Measurements from ENCODE around the gene CACNA1F.

The CACNA1F gene

DNA sequence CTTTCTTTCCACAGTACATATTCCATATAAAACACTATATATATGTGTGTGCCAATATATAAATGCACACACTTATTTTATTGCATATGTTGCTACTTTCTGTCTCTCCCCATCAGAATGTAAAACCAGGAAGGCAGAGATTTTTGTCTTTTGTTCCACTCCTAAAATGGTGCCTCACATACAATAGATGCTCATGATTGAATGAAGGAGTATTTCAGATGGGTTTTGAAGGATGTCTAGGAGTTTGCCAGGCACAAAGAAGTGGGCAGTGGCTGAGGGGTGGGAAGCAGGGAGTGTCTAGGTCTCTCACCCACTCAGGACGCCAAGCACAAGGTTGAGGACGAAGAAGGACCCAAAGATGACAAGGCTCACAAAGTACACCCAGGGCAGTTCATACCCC is 5.4 kb downstream of the CACNA1F start:
- no peak for DNase-seq (ENCODE audit: low read depth)

DNA sequence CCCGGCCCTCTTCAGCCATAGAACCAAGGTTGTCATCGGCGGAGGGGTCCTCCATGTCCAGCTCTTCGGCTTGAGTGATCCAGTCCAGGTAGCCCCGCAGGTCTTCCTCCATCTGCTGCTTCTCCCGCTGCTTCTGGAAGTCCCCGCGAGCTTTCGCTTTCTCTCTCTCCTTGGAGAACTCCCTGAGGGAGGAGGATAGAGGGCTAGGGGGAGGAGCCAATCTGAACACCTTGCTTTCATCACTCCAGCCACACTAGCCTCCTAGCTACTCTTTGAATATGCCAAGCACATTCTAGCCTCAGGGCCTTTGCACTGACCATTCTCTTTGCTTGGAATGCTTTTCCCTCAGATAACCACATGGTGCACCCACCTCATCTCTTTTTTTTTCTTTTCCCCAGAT is 6.2 kb downstream of the CACNA1F start:
- DNase-seq (ENCODE audit: low read depth) = no peak

DNA sequence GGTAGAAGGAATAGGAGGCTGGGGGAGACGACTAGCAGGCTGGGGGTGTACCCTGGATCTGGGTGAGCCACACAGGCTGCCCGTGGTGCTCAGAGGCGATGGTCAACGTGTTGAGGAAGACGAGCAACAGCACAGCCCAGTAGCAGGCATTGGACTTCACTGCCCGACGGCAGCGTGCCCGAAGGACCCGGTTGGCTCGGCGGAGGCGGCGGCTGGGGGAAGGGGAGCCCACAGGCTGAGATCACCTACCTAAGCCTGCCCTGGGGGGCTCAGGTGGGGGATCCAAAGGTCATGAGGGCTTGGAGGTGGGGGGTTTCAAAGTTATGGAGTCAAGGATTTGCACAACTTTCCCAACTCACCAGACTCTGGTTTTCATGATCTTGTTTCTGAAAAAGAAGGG is 7.3 kb downstream of the CACNA1F start:
- no peak for DNase-seq (ENCODE audit: low read depth)

DNA sequence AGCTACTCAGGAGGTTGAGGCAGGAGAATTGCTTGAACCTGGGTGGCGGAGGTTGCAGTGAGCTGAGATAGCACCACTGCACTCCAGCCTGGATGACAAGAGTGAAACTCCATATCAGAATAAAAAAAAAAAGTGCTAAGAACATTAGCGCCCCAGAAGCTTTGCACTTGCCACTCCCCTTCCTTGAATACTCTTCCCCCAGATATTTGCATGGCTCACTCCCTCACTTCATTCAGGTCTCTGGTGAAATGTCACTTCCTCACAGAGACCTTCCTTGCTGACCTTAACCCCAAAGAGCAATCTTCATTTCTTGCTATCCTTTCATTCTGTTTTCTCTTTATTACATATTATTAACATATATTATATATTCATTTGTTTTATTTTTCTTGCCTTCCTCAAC is 11.3 kb downstream of the CACNA1F start:
- no peak for DNase-seq (ENCODE audit: low read depth)

DNA sequence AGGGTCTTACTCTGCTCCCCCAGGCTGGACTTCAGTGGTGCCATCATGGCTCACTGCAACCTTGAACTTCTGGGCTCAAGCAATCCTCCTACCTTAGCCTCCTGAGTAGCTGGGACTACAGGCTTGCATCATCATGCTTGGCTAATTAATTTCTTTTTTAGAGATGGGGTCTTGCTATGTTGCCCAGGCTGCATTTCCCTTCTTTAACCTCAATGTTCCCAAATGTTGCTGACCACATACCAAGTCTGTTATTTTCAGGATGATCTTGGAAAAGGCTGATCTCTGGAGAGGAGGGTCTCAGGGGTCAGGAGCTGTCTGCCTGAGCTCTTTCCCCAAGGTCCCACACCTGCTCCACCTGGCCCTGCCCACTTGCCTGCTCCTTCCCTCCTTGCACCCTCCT is 13.0 kb downstream of the CACNA1F start:
- DNase-seq (ENCODE audit: low read depth) = no peak

DNA sequence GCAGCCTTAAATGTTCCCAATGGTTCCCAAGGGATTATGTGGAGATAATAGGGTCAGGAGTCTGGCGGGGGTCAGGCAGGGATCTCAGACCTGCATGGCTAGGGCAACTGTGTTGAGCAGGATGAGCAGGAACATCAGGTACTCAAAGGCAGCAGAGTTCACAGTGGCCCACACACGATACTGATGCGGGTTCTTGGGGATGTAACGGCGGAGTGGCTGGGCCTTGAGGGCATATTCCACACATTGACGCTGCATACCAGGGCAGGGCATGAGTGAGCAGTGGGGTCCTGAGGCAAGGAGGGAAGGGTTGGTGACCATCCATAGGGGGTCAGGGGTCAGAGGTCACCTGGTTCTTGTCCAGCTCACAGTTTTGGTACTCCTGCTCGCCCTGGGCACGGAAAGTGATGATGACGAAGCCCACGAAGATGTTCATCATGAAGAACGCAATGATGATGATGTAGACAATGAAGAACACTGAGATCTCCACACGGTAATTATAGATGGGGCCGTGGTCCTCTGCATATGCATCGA is 18.1 kb downstream of the CACNA1F start:
- no peak for DNase-seq (ENCODE audit: low read depth)

DNA sequence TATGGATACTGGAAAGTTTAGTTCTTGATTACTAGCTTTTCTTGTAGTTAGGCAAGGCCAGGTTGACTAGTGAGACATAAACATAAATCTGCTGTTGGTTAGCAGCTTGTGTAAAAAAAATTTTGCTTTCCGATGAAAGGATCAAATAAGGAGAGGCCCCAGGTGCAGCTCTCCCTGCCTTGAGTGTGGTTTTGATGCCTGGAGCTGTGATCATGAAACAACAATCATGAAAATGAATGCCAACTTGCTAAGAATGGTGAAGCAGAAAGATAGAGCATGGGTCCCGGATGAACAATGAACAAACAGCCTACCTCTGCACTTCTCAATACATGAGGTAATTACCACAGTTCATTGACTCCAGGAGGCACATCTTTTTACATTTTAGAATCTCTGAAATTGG is 18.7 kb downstream of the CACNA1F start:
- no peak for DNase-seq (ENCODE audit: low read depth)

DNA sequence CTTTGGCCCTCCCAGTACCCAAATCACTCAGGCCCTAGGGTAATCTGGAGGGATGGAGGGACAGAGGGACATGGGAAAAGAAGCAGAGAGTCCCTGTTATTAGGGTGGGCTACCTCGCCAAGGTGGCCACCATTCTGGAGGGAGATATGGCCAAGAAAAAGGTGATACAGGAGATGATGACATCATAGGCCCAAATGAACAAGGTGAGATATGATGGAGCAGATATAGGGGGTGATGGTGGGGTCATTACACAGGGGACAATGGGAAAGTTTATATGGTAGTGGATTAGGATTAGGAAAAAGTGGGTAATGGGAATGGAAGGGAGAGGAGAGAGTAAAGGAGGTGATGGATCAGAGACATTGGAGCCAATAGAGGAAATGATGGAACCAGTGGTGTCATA is 20.3 kb downstream of the CACNA1F start:
- no peak for DNase-seq (ENCODE audit: low read depth)

DNA sequence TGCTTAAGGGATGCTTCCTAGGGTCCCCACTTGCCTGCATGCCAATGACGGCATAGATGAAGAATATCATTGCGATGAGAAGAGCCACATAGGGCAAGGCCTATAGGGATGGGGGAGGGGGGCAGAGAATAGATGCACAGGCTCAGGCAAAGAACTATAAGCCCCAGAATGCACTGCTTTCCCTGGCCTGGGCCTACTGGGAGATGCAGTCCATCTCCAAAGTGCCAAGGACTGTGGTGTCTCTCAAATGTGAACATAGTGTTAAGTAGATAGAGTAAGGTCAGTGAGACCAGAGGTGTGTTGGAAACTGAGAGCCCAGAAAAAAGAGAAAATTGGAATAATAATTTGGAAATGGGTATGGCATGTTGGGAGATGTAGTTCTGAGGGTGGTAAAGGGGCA is 20.9 kb downstream of the CACNA1F start:
- DNase-seq (ENCODE audit: low read depth) = no peak

DNA sequence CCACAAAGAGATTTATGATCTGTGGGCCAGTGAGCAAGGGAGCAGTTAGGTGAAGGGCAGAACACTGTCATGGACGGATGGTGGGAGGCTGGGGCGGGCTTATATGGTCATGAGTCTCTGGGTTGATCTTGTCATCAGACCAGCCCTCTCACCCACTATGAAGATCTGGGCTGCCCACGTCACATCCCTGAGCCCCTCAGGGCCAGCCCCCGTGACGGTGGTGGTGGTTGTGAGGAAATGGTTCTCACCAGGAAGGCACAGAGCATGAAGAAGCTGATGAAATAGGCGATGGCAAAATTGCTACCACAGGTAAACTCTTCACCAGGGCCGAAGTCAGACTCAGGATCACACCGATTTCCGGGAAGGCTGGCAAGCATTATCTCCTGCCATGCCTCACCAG is 22.1 kb downstream of the CACNA1F start:
- no peak for DNase-seq (ENCODE audit: low read depth)

DNA sequence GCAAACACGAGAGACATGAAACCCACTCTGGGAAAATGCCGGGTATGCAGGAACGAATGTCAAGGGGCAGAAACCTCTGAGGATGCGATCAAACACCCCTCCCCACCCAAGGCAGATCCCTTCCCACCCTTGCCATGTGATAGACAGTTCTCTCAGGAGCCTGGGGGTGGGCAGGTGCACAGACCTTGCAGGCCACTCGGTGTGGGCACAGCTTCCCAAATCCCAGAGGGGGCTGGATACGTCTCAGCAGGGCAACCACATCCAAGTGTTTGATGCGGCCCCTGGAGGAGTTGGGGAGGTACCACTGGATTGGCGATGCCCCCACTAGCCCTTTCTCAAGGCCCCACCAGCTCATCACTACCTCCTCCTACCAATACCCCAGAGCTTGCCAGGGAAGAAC is 22.7 kb downstream of the CACNA1F start:
- DNase-seq (ENCODE audit: low read depth) = no peak

DNA sequence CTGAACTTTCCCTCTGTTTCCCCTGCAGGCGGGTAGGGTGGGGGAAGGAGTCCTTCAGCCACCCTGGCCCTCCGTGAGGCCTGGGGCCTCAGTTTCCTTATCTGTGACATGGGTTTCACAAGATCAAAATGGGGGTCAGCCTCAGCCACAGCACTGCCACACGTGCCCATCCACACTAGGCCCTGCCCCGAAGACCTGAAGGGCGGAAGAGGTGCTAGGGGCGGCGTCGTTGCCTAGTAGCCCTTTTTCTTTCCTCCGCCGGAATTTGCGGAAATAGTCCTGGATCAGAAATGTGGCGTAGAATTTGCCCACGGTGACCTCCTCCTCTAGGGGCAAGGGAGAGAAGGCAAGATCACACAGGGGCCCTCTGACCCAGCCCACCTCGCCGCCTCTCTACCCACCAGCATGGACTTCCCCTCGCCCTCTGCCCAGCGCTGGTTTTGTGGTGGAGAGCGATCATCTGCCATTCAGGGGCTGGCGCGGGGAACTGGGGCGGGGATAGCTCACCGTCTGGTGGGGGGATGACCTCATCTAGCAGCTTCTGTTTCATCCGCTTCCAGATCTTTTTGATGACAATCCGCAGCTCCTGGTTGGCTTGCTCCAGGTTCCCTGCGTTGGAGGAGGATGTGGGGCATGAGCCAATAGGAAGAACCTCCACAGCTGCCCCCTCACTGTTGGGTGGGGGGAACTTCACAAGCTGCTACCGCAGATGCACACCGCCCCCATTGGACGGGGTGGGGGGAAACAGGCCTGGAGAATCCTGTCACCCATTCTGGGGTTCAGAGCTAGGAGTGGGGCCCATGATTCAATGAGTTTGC is 23.5 kb downstream of the CACNA1F start:
- DNase-seq (ENCODE audit: low read depth) = no peak

DNA sequence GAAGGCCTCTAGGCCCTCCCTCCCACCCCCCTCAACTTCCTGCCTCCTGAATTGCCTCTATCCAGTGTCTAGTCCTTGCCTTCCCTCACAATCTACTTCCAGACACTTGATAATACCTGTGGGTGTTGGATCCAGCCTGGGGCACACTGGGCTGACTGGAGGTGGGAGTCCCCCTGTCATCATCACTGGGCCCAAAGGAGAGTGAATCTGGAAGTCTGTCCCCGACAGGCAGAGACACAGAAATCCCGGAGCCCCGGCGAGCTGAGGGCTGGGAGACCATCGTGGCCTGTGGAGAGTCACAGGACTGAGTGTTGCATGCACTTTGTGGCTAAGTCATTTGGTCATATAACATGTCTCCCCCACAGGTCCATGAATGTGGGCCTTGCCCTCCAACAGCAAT is 24.7 kb downstream of the CACNA1F start:
- DNase-seq (ENCODE audit: low read depth) = no peak

DNA sequence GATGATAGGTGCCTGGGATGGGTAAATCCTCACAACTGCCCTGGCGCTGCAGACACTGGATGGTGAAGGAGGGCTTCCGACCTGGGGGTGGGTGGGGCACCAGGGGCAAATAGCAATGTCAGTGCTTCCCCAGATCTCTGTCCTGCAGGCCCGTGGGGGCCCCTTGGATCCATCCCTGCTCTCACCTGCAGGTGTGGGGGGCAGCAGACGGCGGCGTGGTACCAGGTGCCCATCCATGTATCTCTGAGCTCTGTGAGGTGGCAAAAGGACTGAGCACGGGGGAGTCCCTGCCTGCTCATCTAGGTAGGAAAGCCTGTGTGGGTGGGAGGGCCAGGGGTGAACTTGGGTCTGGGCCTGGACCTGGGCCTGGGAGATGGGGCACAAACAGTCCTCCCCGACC is 26.6 kb downstream of the CACNA1F start:
- no peak for DNase-seq (ENCODE audit: low read depth)

DNA sequence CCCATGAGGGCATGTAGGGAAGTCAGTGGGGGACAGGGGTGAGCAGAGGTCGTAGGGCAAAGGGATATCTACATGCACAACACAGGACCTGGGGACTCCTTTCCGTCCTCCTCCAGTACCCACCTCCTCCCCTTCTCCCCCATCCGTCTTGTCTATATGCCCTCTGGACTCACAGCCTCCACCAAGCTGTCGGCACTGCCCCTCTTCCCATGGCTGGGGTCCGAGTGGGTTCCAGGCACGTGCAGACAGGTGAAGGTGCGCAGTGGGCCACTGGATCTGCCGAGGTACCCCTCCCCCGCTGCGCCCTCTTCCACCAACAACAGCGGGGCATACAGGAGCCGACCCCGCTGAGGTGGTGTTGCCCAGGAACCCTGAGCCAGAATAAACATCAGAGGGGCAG is 27.7 kb downstream of the CACNA1F start:
- DNase-seq (ENCODE audit: low read depth) = no peak

DNA sequence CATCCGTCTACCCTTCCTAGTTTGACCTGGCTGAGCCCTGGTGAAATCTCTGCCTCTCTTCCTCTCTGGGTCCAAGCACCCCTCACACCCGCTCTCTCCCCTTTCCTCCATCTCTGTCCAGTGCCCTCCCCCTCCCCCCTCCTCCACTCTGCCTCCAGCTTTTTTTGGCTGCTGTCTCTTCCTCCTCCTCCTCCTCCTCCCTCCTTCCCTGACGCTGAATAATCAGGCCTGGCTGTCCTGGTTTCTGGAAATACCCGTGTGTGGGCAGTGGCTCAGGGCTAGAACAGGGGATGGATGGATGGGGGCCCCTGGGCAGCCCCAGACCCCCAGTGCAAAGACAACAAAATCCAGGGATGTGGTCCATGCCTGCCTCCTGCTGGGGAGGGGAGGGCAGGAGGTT is 28.4 kb downstream of the CACNA1F start:
- DNase-seq (ENCODE audit: low read depth) = no peak

DNA sequence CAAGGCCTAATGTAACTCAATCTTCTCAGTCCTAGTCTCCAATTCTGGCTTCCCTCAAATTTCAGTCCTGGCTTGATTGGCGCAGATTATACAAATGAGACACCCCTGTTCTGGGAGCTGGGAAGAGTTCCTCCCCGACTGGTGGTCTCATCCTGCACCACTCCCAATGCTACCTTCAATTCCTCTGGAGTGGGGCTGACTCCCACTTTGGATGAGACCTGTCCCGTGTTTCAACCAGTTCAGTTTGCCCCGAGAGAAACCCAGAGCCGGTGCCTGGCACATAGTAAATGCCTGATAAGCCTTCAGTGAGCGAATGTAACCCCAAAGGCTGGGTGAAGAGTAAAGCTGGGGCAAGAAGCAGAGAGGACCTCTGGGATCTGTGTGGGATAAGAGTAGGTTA is 29.1 kb downstream of the CACNA1F start:
- DNase-seq (ENCODE audit: low read depth) = no peak

DNA sequence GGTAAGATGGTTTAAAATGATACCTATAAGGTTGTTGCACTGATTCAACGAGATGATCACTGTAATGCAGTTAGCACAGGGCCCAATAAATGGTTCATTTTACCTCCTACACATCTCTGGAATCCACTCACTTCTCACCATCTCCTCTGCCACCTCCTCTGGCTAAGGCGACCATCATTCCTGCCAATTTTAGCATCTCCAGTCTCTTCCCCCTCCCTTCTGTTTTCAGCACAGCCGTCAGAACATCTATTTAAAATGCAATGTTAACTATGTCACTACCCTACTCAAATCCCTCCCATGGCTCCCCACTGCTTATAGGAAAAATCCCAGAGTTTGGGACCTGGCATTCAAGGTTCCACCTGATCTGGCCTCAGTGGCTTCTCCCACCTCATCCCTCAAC is 29.6 kb downstream of the CACNA1F start:
- DNase-seq (ENCODE audit: low read depth) = no peak

DNA sequence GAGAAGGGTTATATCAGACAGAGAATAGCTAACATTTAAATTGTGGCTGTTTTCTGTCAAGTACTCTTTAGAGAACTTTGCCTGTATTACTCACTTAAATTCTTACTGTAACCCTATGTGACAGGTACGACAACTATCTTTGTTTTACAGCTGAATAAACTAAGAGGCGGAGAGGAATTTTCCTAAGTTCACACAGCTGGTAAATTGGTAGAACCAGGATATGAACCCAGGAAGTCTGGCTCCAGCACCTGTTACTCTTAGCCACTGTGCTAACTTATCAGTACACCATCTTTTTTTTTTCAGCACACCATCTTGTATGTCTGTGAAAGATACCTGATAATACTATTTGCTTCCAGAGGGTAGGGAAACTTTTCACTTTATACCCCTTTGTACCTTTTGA is 31.1 kb downstream of the CACNA1F start:
- no peak for DNase-seq (ENCODE audit: low read depth)

DNA sequence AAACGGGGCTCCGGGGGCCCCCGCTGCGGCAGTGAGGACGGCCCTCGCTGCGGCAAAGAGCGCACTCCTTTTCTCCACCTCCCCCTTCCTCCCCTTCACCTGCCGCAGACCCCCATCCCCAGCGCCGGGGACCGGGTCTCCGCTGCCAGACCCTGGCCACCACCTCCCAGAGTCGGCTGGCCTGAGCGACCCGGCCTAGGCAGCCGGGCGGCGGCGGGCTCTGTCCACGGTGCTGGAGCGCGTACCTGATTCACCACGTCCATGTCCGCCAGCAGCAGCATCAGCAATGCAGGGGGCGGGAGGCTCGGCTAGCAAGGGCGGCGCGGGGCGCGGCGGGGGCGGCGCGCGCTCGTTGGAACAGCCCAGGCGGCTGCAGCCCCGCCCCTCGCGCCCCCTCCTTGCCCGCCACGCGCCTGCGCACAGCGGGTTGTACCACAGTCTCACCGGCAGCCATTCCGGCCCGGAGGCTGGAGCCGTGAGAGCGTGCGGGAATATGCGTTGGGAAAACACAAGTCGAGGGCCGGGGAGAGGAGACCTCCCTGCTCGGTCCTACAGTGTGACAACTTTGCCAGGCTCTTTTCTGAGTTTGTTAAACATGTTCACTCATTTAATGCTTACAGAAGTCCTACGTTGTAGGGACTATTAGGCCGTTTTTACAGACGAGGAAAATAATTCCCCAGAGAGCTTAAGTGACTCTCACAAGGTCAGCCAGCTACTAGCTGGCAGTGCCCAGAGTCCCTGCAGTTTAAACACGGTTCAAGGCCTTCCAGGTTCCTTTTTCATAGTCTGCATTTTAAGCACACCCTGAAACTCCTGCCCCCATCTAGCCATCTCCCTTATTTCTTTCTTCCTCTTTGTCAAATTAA is 33.0 kb downstream of the CACNA1F start, which contains the start of gene SYP:
TSS of gene SYP (minus strand) at position 288 of the 866 bp plus-strand sequence. CDS start at position 281, 7 bp downstream.
- DNase-seq (ENCODE audit: low read depth) = peak; percentile 53

DNA sequence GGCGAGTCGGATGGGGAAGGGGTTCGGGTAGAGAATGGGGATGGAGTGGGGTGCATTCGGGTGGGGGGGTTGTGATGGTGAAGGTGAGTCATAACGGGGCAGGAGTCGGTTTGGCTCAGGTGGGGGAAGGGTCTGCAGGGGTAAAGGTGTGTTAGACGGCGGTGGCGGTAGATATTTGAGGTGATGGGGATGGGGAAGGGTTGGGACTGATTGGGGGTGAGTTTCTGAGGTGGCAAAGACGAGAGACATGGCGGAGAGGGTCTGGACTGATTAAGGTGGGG is 33.9 kb downstream of the CACNA1F start:
- no peak for DNase-seq (ENCODE audit: low read depth)

DNA sequence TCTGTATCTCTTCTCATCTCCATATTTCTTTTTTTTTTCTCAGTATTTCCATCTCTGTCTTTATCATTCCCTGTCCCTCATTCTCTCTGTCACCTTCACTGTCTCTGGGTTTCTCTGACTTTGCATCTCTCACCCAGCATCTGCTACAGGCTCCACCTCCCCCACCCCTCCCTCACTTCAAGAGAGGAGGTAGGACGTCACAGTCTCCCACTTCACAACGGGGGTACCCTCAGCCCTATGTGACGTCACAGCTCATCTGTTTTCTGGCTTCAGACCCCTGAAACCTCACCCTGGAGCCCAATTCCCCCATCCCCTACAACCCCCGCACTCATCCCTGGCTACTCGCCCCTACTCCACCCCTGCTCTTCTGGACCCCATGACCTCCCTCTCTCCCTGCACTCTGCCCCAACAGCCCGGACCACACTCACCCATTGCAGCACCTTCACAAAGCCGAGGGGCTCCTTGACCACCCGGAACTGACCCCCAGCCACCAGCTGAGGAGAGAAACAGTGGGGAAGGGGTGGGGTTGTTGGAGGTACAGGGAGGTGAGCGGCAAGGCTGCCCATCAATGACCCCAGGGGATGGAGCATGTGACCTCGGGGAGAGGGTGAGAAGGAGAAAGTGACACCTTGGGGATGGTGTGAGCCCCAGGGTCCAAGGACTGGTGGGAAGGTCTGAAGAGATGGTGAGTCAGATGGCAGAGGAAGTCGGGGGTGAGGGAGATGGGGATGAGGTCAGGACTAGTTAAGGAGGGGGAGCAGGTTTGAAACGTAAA is 34.4 kb downstream of the CACNA1F start:
- DNase-seq (ENCODE audit: low read depth) = no peak
